ENCODE measurements around the gene PELI1. TPM values are rescaled to one million over a fixed set of nuclear protein-coding genes. Genes with fewer than 3 reads are reported as not detected.
A peak's percentile ranks its signal among the peaks of the same experiment; 100 is the strongest.

PELI1 gene
- total RNA-seq, 1 experiment from 2014 or later = 53.5 TPM

DNA sequence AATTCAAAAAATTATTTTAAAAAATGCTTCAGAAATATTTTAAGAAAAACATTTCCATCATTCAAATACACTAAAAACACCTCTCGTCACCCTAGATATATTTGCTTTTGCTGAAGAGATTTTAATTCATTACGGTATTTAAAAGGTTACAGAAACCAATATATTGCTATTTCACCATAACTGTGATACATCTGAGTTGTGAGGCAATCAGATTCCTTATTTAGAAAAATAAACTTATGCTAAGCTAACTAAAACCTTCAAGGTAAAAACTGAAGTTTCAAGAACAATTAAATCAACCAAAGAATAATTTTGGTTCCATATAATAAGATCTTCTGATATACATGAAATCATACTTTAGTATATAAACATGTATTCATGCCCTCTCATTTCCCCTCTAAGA, 32.8 kb downstream of the PELI1 start:
- Mint-ChIP-seq H3K4me3 (no peak overlapping the region), H3K4me1 (peaks cover 36% of the 10 kb centered on the region), H3K9me3 (no peaks in the 10 kb centered on the region), H3K27me3 (ENCODE audit: low read depth) (no peaks in the 10 kb centered on the region), H3K27ac (no peak overlapping the region), H3K36me3 (peaks cover 11% of the 10 kb centered on the region)
- ChIA-PET CTCF (interaction anchor here (0.6 kb wide), 1 partner anchor 346 kb away, joined by 3 read pairs; no protein-coding TSS in a partner anchor), POLR2A (no interaction called here)
- no peak for ATAC-seq
- TF ChIP-seq ARID4B (CRISPR knock-in tag; IDR thresholded peaks at IDR 0.05; ENCODE audit: borderline replicate concordance) (no peak), SMAD4 (CRISPR knock-in tag; IDR thresholded peaks at IDR 0.05) (no peak)
- DNase-seq (ENCODE audit: low spot score) = no peak

- ChIA-PET CTCF (interaction anchor here (1.0 kb wide), 1 partner anchor 219 kb away, joined by 4 read pairs; no protein-coding TSS in a partner anchor), POLR2A (no interaction called here)
- H3K9me3 Mint-ChIP-seq = no peaks in the 10 kb centered on the region
- no peak overlapping the region for H3K4me3 Mint-ChIP-seq
- H3K36me3 Mint-ChIP-seq = peaks cover 16% of the 10 kb centered on the region
- peaks cover 10% of the 10 kb centered on the region for H3K4me1 Mint-ChIP-seq
- H3K27me3 Mint-ChIP-seq (ENCODE audit: low read depth) = no peaks in the 10 kb centered on the region
- ATAC-seq = no peak
- peak overlapping the region; percentile 69 for H3K27ac Mint-ChIP-seq
- DNase-seq (ENCODE audit: low spot score) = no peak
- no peak for TF ChIP-seq ZNF138 (CRISPR knock-in tag; conservative IDR thresholded peaks at IDR 0.05)
- TF ChIP-seq, protein P1, sequence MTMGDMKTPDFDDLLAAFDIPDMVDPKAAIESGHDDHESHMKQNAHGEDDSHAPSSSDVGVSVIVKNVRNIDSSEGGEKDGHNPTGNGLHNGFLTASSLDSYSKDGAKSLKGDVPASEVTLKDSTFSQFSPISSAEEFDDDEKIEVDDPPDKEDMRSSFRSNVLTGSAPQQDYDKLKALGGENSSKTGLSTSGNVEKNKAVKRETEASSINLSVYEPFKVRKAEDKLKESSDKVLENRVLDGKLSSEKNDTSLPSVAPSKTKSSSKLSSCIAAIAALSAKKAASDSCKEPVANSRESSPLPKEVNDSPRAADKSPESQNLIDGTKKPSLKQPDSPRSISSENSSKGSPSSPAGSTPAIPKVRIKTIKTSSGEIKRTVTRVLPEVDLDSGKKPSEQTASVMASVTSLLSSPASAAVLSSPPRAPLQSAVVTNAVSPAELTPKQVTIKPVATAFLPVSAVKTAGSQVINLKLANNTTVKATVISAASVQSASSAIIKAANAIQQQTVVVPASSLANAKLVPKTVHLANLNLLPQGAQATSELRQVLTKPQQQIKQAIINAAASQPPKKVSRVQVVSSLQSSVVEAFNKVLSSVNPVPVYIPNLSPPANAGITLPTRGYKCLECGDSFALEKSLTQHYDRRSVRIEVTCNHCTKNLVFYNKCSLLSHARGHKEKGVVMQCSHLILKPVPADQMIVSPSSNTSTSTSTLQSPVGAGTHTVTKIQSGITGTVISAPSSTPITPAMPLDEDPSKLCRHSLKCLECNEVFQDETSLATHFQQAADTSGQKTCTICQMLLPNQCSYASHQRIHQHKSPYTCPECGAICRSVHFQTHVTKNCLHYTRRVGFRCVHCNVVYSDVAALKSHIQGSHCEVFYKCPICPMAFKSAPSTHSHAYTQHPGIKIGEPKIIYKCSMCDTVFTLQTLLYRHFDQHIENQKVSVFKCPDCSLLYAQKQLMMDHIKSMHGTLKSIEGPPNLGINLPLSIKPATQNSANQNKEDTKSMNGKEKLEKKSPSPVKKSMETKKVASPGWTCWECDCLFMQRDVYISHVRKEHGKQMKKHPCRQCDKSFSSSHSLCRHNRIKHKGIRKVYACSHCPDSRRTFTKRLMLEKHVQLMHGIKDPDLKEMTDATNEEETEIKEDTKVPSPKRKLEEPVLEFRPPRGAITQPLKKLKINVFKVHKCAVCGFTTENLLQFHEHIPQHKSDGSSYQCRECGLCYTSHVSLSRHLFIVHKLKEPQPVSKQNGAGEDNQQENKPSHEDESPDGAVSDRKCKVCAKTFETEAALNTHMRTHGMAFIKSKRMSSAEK (CRISPR knock-in tag; IDR thresholded peaks at IDR 0.05; ENCODE audit: borderline replicate concordance) = no peak
- no peak for TF ChIP-seq MAX (CRISPR knock-in tag; IDR thresholded peaks at IDR 0.05)
- TF ChIP-seq SOX15 (CRISPR knock-in tag; IDR thresholded peaks at IDR 0.05) = no peak
- no peak for TF ChIP-seq FOXK1 (CRISPR knock-in tag; IDR thresholded peaks at IDR 0.05)
- TF ChIP-seq ZNF232 (CRISPR knock-in tag; IDR thresholded peaks at IDR 0.05) = no peak
- no peak for TF ChIP-seq CTCF (IDR thresholded peaks at IDR 0.05)
- TF ChIP-seq RORB (CRISPR knock-in tag; IDR thresholded peaks at IDR 0.05) = no peak
- TF ChIP-seq, protein P2, sequence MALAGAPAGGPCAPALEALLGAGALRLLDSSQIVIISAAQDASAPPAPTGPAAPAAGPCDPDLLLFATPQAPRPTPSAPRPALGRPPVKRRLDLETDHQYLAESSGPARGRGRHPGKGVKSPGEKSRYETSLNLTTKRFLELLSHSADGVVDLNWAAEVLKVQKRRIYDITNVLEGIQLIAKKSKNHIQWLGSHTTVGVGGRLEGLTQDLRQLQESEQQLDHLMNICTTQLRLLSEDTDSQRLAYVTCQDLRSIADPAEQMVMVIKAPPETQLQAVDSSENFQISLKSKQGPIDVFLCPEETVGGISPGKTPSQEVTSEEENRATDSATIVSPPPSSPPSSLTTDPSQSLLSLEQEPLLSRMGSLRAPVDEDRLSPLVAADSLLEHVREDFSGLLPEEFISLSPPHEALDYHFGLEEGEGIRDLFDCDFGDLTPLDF (CRISPR knock-in tag; IDR thresholded peaks at IDR 0.05) = no peak
- TF ChIP-seq AR (CRISPR knock-in tag; IDR thresholded peaks at IDR 0.05) = no peak
- no peak for TF ChIP-seq MXD4 (CRISPR knock-in tag; IDR thresholded peaks at IDR 0.05; ENCODE audit: borderline replicate concordance)
- no peak for TF ChIP-seq IRF2 (CRISPR knock-in tag; IDR thresholded peaks at IDR 0.05; ENCODE audit: borderline replicate concordance, low read depth)
- no peak for TF ChIP-seq CDX4 (CRISPR knock-in tag; IDR thresholded peaks at IDR 0.05; ENCODE audit: borderline replicate concordance)
- TF ChIP-seq ZNF512 (CRISPR knock-in tag; IDR thresholded peaks at IDR 0.05; ENCODE audit: borderline replicate concordance) = no peak
- TF ChIP-seq TCF7 (CRISPR knock-in tag; IDR thresholded peaks at IDR 0.05; ENCODE audit: low read depth) = no peak
These were observed 35.5 kb downstream of the PELI1 start for GRCh38 chr2:64108666-64109241.

All from WTC11 (cell line).